A673 (cell line): ENCODE data around the gene RABGGTB.

Experiments
- CTCF ChIP-seq: fragments of 300-800, 200-600 bp; sonication (generic); conservative IDR thresholded peaks from 2 replicates; pipeline ENCODE4 v1.5.1; 2017; ENCODE audit warnings: low read depth, mild to moderate bottlenecking, antibody characterized with exemption, low read length, moderate library complexity, mixed read lengths
- EZH2 ChIP-seq: fragments of 200-600 bp; sonication (generic); IDR thresholded peaks from 2 replicates; pipeline ENCODE4 v1.6.1; 2017; ENCODE audit warnings: borderline replicate concordance, low read depth, mild to moderate bottlenecking, mixed read lengths, antibody characterized with exemption, low read length; ENCODE audit not compliant: poor library complexity, severe bottlenecking

GRCh38 chr1:75787524-75787923 is 1.5 kb downstream of the RABGGTB start:
- TF ChIP-seq CTCF, result no peak
- TF ChIP-seq EZH2, result no peak
